Activated CD8-positive, alpha-beta memory T cell treated with anti-CD3 and anti-CD28 coated beads, Interleukin-2, amount 10 ng/mL, durations not matched to agents 7 days and 5 days (primary cell): ENCODE measurements around the gene CCND1. TPM values are rescaled to one million over a fixed set of nuclear protein-coding genes. Genes with fewer than 3 reads are reported as not detected.

ENCODE experiments used
- ATAC-seq: fragments of 150-1000 bp; cut with Tn5 transposase; one replicate; pipeline ENCODE4 v1.10.0; 2021; ENCODE audit warnings: moderate library complexity
- CTCF ChIA-PET: fragments of 350-600 bp; sonication (Branson Sonifier 250); formaldehyde crosslinking; loops from one replicate; lab custom pipeline; 2021; ENCODE audit warnings: antibody characterized with exemption; lab: Charles Lee
- DNase-seq: peaks from one replicate; pipeline ENCODE4 v3.0.0-alpha.2; 2020
- H3K27ac Mint-ChIP-seq: one replicate; pipeline ENCODE4 v1.8.0; 2021; ENCODE audit warnings: mild to moderate bottlenecking, mixed read lengths
- H3K27me3 Mint-ChIP-seq: one replicate; pipeline ENCODE4 v1.8.0; 2021; ENCODE audit warnings: mixed read lengths
- H3K36me3 Mint-ChIP-seq: one replicate; pipeline ENCODE4 v1.8.0; 2021; ENCODE audit warnings: mild to moderate bottlenecking, mixed read lengths
- H3K4me1 Mint-ChIP-seq: one replicate; pipeline ENCODE4 v1.8.0; 2021; ENCODE audit warnings: mixed read lengths
- H3K4me3 Mint-ChIP-seq: one replicate; pipeline ENCODE4 v1.8.0; 2021; ENCODE audit warnings: mild to moderate bottlenecking, moderate library complexity, mixed read lengths
- H3K9me3 Mint-ChIP-seq: one replicate; pipeline ENCODE4 v1.8.0; 2022; ENCODE audit warnings: low read depth, mixed read lengths
- total RNA-seq, 2 experiments: library from RNA; stranded (reverse); gene quantifications; one replicate each; pipeline ENCODE4 v1.2.3, GENCODE V29; 2021

The CCND1 gene
- total RNA-seq, 2 experiments from 2014 or later = 1.7 TPM; not detected in 1

DNA sequence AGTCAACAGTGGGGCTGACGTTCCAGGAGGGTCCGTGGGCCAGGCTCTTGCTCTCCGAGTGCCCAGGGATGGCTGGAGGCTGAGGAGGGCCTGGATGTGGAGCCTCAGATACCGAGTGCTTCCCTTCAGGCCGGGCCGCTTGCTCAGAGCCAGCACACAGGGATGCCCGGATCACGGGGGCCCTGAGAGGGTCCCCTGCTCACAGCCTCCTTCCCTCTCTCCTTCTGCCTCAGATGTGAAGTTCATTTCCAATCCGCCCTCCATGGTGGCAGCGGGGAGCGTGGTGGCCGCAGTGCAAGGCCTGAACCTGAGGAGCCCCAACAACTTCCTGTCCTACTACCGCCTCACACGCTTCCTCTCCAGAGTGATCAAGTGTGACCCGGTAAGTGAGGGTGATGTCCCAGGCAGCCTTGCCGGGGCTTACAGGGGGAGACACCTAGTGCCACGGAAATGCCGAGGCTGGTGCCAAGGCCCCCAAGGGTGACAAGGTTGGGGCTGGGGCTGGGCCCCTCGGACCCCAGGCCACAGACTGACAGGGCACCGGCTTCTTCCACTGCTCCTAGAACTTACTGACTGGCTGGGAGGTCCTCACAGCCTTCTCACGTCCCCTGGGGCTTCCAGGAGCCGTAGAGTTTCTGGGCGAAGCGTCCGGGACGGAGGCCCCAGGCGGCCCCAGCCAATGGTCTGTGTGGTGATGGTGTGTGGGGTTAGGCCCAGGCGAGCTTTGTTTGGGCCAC lies 7.0 kb downstream of the CCND1 start:
- Mint-ChIP-seq H3K27ac (no peak overlapping the region), H3K36me3 (no peaks in the 10 kb centered on the region), H3K4me3 (no peak overlapping the region), H3K4me1 (no peaks in the 10 kb centered on the region), H3K27me3 (peaks cover 2% of the 10 kb centered on the region), H3K9me3 (no peaks in the 10 kb centered on the region)
- ATAC-seq (no peak), DNase-seq (no peak)
- CTCF ChIA-PET = no interaction called here

DNA sequence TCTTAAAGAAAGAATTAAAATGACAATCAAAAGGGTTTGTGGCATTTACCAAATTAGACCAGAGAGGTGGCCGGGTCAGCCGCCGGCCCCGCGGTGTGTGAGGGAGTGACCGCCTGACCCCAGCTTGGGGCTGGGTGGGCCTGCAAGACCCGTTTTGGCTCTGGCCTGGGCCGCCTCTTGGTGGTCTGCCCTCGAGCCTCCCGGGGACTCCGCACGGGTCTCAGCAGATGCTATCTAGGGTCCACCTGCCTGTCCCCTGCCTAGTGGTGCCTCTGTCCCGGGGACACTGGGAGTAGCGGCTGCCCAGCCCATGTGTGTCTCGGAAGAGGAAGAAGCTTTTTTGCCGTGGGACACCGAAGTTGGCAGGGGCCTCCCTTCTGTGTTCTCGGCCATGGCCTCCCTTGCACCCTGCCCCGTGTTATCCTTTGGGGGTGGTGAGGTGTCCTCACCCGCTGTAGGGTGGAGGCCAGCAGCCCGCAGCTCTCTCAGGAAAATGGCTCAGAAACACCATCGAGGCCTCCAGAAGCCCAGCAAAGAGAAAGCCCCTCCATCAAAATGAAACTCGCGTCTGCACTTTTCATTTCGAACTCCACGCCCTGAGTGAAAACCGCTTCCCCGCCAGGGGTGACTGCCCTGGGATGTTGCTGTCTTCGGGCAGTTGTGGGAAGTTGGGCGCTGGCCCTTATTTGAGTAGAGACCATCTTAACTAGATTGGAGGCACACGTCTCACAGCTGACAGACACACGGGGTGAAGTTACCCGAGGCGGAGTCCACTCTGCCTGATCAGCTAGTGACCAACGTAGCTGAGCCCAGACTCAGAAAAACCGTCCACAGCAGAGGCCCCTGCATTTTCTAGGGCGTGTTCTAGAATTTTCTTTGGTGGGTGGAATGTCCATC lies 8.0 kb downstream of the CCND1 start:
- CTCF ChIA-PET = no interaction called here
- H3K4me3 Mint-ChIP-seq = no peak overlapping the region
- H3K27me3 Mint-ChIP-seq = peaks cover 2% of the 10 kb centered on the region
- H3K36me3 Mint-ChIP-seq = no peaks in the 10 kb centered on the region
- ATAC-seq = no peak
- no peak overlapping the region for H3K27ac Mint-ChIP-seq
- no peak for DNase-seq
- H3K4me1 Mint-ChIP-seq = no peaks in the 10 kb centered on the region
- H3K9me3 Mint-ChIP-seq = no peaks in the 10 kb centered on the region

DNA sequence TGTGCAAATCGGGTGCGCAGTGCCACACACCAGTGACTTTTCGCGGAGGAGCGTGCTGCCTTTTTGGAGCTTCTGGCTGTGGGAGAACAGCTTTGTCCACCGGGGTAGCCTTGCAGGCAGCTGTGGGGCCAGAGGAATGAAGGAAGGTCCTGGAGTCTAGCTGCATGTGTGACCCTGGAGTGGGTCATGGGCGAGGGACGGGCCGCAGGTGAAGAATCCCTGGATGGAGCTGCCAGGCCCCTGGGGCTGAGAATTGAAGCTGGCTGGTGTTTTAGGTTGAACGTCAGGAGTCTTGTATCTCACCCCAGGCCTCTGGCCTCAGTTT lies 8.6 kb downstream of the CCND1 start:
- no peaks in the 10 kb centered on the region for H3K4me1 Mint-ChIP-seq
- no peak overlapping the region for H3K27ac Mint-ChIP-seq
- DNase-seq (no peak), ATAC-seq (no peak)
- H3K27me3 Mint-ChIP-seq = no peaks in the 10 kb centered on the region
- CTCF ChIA-PET = no interaction called here
- H3K4me3 Mint-ChIP-seq = no peak overlapping the region
- no peaks in the 10 kb centered on the region for H3K9me3 Mint-ChIP-seq
- H3K36me3 Mint-ChIP-seq = no peaks in the 10 kb centered on the region

DNA sequence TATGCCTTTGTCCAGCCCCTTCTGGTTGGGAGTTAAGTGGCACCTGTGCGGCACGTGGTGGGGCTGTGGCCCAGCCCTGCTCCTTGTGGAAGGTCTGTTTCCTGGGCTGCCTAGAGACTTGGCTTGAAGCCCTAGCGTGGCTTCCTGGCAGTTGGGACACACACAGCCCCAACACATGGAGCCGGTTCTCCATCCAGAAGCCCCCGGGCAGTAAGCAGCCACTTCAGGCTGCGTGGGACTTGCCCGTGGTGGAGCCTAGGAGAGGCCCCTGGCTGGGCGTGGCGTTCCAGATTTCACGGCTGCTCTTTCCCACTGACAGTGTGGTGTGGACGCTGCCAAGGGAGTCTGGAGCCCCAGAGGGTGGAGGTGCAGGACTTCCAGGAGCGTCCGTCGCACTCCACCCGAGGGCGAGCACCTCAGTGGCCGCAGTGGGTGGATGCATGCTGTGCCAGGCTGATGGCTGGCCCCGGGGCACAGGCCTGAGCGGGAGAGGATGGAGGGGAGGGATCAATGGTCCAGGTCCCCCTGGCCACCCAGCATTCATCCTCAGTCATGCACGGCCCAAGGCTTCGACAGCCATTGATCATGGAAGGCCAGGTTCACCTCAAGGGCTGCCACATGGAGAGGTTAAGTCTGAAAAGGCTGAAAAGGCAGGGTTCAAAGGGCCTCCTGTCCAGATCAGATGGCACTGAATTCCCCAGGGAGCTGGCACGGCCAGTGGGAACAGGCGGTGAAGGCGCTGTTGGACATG lies 9.3 kb downstream of the CCND1 start:
- no peak overlapping the region for H3K27ac Mint-ChIP-seq
- no peak overlapping the region for H3K4me3 Mint-ChIP-seq
- no peaks in the 10 kb centered on the region for H3K27me3 Mint-ChIP-seq
- ATAC-seq (no peak), DNase-seq (no peak)
- H3K36me3 Mint-ChIP-seq = no peaks in the 10 kb centered on the region
- CTCF ChIA-PET = no interaction called here
- no peaks in the 10 kb centered on the region for H3K9me3 Mint-ChIP-seq
- H3K4me1 Mint-ChIP-seq = no peaks in the 10 kb centered on the region

DNA sequence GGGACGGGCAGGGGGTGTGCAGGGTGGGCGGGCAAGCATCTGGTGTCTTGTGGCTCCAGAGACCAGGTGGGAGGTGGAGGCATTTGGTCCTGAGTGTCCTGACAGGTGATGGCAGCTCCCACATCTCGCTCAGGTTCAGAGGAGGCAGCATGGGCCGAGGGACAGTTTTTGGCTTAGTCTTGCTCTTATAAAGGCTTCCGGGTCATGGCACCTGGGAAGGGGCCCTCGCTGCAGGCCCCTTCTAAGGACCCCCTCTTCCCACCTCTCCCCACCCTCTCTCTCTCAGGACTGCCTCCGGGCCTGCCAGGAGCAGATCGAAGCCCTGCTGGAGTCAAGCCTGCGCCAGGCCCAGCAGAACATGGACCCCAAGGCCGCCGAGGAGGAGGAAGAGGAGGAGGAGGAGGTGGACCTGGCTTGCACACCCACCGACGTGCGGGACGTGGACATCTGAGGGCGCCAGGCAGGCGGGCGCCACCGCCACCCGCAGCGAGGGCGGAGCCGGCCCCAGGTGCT lies 9.9 kb downstream of the CCND1 start:
- no peaks in the 10 kb centered on the region for H3K36me3 Mint-ChIP-seq
- DNase-seq = no peak
- no peaks in the 10 kb centered on the region for H3K9me3 Mint-ChIP-seq
- CTCF ChIA-PET = no interaction called here
- H3K27ac Mint-ChIP-seq = no peak overlapping the region
- H3K27me3 Mint-ChIP-seq = no peaks in the 10 kb centered on the region
- no peak for ATAC-seq
- H3K4me3 Mint-ChIP-seq = no peak overlapping the region
- H3K4me1 Mint-ChIP-seq = no peaks in the 10 kb centered on the region

DNA sequence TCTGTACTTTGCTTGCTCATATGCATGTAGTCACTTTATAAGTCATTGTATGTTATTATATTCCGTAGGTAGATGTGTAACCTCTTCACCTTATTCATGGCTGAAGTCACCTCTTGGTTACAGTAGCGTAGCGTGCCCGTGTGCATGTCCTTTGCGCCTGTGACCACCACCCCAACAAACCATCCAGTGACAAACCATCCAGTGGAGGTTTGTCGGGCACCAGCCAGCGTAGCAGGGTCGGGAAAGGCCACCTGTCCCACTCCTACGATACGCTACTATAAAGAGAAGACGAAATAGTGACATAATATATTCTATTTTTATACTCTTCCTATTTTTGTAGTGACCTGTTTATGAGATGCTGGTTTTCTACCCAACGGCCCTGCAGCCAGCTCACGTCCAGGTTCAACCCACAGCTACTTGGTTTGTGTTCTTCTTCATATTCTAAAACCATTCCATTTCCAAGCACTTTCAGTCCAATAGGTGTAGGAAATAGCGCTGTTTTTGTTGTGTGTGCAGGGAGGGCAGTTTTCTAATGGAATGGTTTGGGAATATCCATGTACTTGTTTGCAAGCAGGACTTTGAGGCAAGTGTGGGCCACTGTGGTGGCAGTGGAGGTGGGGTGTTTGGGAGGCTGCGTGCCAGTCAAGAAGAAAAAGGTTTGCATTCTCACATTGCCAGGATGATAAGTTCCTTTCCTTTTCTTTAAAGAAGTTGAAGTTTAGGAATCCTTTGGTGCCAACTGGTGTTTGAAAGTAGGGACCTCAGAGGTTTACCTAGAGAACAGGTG lies 11.1 kb downstream of the CCND1 start:
- Mint-ChIP-seq H3K36me3 (no peaks in the 10 kb centered on the region), H3K4me1 (no peaks in the 10 kb centered on the region), H3K27ac (no peak overlapping the region), H3K4me3 (no peak overlapping the region), H3K27me3 (no peaks in the 10 kb centered on the region), H3K9me3 (no peaks in the 10 kb centered on the region)
- no peak for DNase-seq
- CTCF ChIA-PET = no interaction called here
- no peak for ATAC-seq

DNA sequence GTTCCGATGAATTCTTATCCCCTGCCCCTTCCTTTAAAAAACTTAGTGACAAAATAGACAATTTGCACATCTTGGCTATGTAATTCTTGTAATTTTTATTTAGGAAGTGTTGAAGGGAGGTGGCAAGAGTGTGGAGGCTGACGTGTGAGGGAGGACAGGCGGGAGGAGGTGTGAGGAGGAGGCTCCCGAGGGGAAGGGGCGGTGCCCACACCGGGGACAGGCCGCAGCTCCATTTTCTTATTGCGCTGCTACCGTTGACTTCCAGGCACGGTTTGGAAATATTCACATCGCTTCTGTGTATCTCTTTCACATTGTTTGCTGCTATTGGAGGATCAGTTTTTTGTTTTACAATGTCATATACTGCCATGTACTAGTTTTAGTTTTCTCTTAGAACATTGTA lies 12.0 kb downstream of the CCND1 start:
- Mint-ChIP-seq H3K4me3 (no peak overlapping the region), H3K27ac (no peak overlapping the region), H3K36me3 (no peaks in the 10 kb centered on the region), H3K9me3 (no peaks in the 10 kb centered on the region), H3K27me3 (no peaks in the 10 kb centered on the region), H3K4me1 (no peaks in the 10 kb centered on the region)
- ATAC-seq (no peak), DNase-seq (no peak)
- CTCF ChIA-PET = interaction anchor here (0.7 kb wide), 1 partner anchor 551 kb away, joined by 3 read pairs; no protein-coding TSS in a partner anchor

DNA sequence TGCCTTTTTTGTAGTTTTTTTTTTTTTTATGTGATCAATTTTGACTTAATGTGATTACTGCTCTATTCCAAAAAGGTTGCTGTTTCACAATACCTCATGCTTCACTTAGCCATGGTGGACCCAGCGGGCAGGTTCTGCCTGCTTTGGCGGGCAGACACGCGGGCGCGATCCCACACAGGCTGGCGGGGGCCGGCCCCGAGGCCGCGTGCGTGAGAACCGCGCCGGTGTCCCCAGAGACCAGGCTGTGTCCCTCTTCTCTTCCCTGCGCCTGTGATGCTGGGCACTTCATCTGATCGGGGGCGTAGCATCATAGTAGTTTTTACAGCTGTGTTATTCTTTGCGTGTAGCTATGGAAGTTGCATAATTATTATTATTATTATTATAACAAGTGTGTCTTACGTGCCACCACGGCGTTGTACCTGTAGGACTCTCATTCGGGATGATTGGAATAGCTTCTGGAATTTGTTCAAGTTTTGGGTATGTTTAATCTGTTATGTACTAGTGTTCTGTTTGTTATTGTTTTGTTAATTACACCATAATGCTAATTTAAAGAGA lies 12.5 kb downstream of the CCND1 start:
- H3K27me3 Mint-ChIP-seq = no peaks in the 10 kb centered on the region
- CTCF ChIA-PET = interaction anchor here (0.7 kb wide), 1 partner anchor 552 kb away, joined by 3 read pairs; no protein-coding TSS in a partner anchor
- ATAC-seq = no peak
- H3K27ac Mint-ChIP-seq = no peak overlapping the region
- no peaks in the 10 kb centered on the region for H3K9me3 Mint-ChIP-seq
- no peaks in the 10 kb centered on the region for H3K4me1 Mint-ChIP-seq
- no peak overlapping the region for H3K4me3 Mint-ChIP-seq
- no peak for DNase-seq
- no peaks in the 10 kb centered on the region for H3K36me3 Mint-ChIP-seq

DNA sequence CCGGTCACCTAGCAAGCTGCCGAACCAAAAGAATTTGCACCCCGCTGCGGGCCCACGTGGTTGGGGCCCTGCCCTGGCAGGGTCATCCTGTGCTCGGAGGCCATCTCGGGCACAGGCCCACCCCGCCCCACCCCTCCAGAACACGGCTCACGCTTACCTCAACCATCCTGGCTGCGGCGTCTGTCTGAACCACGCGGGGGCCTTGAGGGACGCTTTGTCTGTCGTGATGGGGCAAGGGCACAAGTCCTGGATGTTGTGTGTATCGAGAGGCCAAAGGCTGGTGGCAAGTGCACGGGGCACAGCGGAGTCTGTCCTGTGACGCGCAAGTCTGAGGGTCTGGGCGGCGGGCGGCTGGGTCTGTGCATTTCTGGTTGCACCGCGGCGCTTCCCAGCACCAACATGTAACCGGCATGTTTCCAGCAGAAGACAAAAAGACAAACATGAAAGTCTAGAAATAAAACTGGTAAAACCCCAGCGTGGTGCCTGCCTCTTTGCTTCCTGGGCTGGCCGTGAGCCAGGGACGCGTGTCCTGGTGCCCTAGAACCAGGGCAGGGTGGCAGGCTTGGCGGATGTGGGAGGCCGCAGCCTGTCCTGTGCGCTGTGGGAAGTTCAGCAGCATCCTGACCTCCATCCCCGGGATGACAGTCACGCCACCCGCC lies 13.2 kb downstream of the CCND1 start:
- no peaks in the 10 kb centered on the region for H3K36me3 Mint-ChIP-seq
- no peaks in the 10 kb centered on the region for H3K27me3 Mint-ChIP-seq
- no peak overlapping the region for H3K27ac Mint-ChIP-seq
- H3K4me3 Mint-ChIP-seq = no peak overlapping the region
- H3K9me3 Mint-ChIP-seq = no peaks in the 10 kb centered on the region
- CTCF ChIA-PET = no interaction called here
- ATAC-seq (no peak), DNase-seq (no peak)
- H3K4me1 Mint-ChIP-seq = no peaks in the 10 kb centered on the region

DNA sequence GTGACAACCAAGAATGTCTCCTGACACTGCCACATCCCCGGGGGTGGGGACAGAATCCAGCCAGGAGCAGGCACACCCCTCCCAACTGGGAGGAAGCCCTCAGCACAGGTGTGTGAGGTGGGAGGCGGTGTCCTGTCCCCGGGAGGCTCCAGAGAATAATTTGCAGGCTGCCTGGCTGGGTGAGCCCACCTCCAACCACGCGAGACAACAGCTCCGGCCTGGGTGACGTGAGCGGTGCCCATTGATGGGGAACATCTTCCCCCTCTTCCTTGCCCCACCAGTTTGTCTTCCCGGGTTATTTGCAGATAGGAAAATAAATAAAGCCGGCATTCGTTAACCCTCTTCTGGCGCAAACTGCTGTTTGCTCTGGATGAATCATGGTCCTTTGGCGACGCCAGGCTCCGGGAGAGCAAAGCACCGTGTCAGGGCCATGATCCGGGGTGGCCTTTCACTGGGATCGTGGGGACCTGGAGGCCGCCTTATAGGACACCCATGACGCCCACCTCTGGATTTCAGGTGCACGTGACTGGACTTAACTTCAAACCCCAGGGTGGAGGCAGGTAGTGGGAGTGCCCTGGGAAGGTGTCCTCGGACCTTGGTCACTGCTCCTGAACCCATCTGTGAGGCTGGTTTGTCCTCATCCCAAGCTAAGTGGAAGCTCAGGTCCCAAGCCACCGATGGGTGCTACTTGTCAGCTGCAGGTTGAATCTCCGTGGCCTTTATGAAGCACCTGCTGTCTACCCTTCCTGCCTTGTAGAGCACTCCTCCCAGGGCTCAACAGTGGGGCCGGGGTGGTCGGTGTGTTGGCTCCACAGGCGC lies 13.9 kb downstream of the CCND1 start:
- H3K36me3 Mint-ChIP-seq = no peaks in the 10 kb centered on the region
- no peak for ATAC-seq

DNA sequence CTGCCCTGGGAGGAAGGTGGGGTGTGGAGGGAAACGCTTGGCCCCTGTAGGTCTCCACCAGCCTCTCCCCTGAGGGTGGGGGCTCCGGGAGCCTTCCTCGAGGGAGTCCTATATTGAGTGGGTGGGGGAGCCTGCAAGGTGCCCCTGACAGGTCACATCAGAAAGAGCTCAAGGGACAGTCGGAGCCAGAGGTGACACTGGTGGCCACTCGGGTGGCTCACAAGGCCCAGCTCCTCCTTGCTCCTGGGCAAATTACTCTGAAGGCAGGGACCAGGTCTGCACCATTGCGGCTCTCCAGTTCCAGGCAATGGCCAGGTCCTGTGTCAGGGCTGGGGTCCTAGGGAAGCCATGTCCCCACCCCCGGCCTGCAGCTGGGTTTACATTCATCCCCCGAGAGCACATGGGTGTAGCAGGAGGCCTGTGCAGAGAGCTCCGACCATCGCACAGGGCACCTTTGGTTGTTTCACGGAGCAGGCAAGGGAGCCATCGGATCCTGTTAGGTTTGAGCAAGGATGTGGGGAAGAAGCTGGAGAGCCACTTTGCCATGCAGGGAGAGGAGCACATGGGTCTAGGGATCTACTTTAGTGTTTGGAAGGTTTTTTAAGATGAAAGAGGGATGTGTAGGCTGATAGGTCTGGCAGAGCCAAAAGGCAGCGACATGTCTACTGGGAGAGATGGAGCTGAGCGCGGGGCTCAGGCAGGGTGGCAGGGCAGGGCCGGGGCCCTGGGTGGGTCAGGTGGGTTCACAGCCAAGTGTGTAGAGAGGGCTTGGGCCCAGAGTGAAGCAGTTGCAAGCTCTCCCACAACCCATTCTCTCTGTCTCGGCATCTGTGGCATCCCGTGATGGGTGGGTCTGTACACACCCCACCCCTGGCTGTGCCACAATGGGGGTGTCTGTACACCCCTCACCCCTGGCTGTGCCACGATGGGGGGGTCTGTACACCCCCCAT lies 14.8 kb downstream of the CCND1 start:
- H3K4me3 Mint-ChIP-seq = no peak overlapping the region
- H3K36me3 Mint-ChIP-seq = no peaks in the 10 kb centered on the region
- H3K4me1 Mint-ChIP-seq = no peaks in the 10 kb centered on the region
- no peaks in the 10 kb centered on the region for H3K27me3 Mint-ChIP-seq
- DNase-seq (no peak), ATAC-seq (no peak)
- CTCF ChIA-PET = interaction anchor here (1.0 to 1.4 kb wide), 3 partner anchors 13 to 555 kb away, joined by 3 to 6 read pairs (median 3); no protein-coding TSS in a partner anchor
- H3K27ac Mint-ChIP-seq = no peak overlapping the region
- H3K9me3 Mint-ChIP-seq = no peaks in the 10 kb centered on the region

More for the DNA sequence above, 13.9 kb downstream of the CCND1 start:
- no peak overlapping the region for H3K27ac Mint-ChIP-seq
- H3K4me3 Mint-ChIP-seq = no peak overlapping the region
- no peaks in the 10 kb centered on the region for H3K9me3 Mint-ChIP-seq
- DNase-seq = no peak
- CTCF ChIA-PET = interaction anchor here (1.4 kb wide), 1 partner anchor 16 kb away, joined by 6 read pairs; no protein-coding TSS in a partner anchor
- H3K27me3 Mint-ChIP-seq = no peaks in the 10 kb centered on the region
- H3K4me1 Mint-ChIP-seq = no peaks in the 10 kb centered on the region
